HEK293 (cell line): ENCODE data around the gene TPM2.

Experiments used
- BCL11A ChIP-seq: fragments of 450-650 bp; formaldehyde crosslinking; IDR thresholded peaks from 2 replicates; pipeline ENCODE4 v1.5.1; 2016; ENCODE audit warnings: low read depth, missing biosample characterization, missing genetic modification characterization
- GLI4 ChIP-seq: fragments of 450-650 bp; formaldehyde crosslinking; IDR thresholded peaks from 2 replicates; pipeline ENCODE4 v1.5.1; 2016; ENCODE audit warnings: missing biosample characterization, missing genetic modification characterization
- KLF8 ChIP-seq: fragments of 450-650 bp; formaldehyde crosslinking; IDR thresholded peaks from 2 replicates; pipeline ENCODE4 v1.5.1; 2016; ENCODE audit warnings: missing biosample characterization, missing genetic modification characterization
- PATZ1 ChIP-seq: fragments of 450-650 bp; formaldehyde crosslinking; IDR thresholded peaks from 2 replicates; pipeline ENCODE4 v1.5.1; 2016; ENCODE audit warnings: missing biosample characterization, missing genetic modification characterization
- SCRT2 ChIP-seq: fragments of 450-650 bp; formaldehyde crosslinking; IDR thresholded peaks from 2 replicates; pipeline ENCODE4 v1.5.1; 2016; ENCODE audit warnings: missing biosample characterization, missing genetic modification characterization
- SP2 ChIP-seq: fragments of 450-650 bp; formaldehyde crosslinking; IDR thresholded peaks from 2 replicates; pipeline ENCODE4 v1.5.1; 2016; ENCODE audit warnings: missing biosample characterization, missing genetic modification characterization
- SP3 ChIP-seq: fragments of 450-650 bp; formaldehyde crosslinking; IDR thresholded peaks from 2 replicates; pipeline ENCODE4 v1.5.1; 2016; ENCODE audit warnings: missing biosample characterization, missing genetic modification characterization
- WT1 ChIP-seq: fragments of 450-650 bp; formaldehyde crosslinking; IDR thresholded peaks from 2 replicates; pipeline ENCODE4 v1.5.1; 2016; ENCODE audit warnings: missing biosample characterization, missing genetic modification characterization
- ZNF19 ChIP-seq: fragments of 450-650 bp; formaldehyde crosslinking; IDR thresholded peaks from 2 replicates; pipeline ENCODE4; 2016; ENCODE audit warnings: missing biosample characterization, missing genetic modification characterization, low read depth
- ZNF2 ChIP-seq: fragments of 450-650 bp; formaldehyde crosslinking; IDR thresholded peaks from 2 replicates; pipeline ENCODE4 v1.5.1; 2016; ENCODE audit warnings: missing biosample characterization, missing genetic modification characterization
- ZNF221 ChIP-seq: fragments of 450-650 bp; formaldehyde crosslinking; IDR thresholded peaks from 2 replicates; pipeline ENCODE4 v1.5.1; 2017; ENCODE audit warnings: missing biosample characterization, missing genetic modification characterization, borderline replicate concordance
- ZNF350 ChIP-seq: fragments of 450-650 bp; formaldehyde crosslinking; IDR thresholded peaks from 2 replicates; pipeline ENCODE4 v1.5.0; 2017; ENCODE audit warnings: missing biosample characterization, mild to moderate bottlenecking, missing genetic modification characterization
- ZNF513 ChIP-seq: fragments of 450-650 bp; IDR thresholded peaks from 2 replicates; pipeline ENCODE4 v1.5.1; 2018; ENCODE audit warnings: missing biosample characterization, missing genetic modification characterization
- ZNF571 ChIP-seq: fragments of 450-650 bp; formaldehyde crosslinking; IDR thresholded peaks from 2 replicates; pipeline ENCODE4 v1.5.0; 2017; ENCODE audit warnings: missing biosample characterization, missing genetic modification characterization
- ZNF629 ChIP-seq: fragments of 450-650 bp; formaldehyde crosslinking; IDR thresholded peaks from 2 replicates; pipeline ENCODE4 v1.5.1; 2017; ENCODE audit warnings: missing biosample characterization, missing genetic modification characterization
- ZNF701 ChIP-seq: fragments of 450-650 bp; formaldehyde crosslinking; IDR thresholded peaks from 2 replicates; pipeline ENCODE4 v1.5.1; 2016; ENCODE audit warnings: missing biosample characterization, missing genetic modification characterization
- ZNF707 ChIP-seq: fragments of 450-650 bp; formaldehyde crosslinking; IDR thresholded peaks from 2 replicates; pipeline ENCODE4 v1.5.1; 2016; ENCODE audit warnings: missing biosample characterization, missing genetic modification characterization
- ZNF747 ChIP-seq: fragments of 450-650 bp; formaldehyde crosslinking; IDR thresholded peaks from 2 replicates; pipeline ENCODE4 v1.5.1; 2016; ENCODE audit warnings: missing biosample characterization, missing genetic modification characterization
- ZNF791 ChIP-seq: fragments of 450-650 bp; formaldehyde crosslinking; IDR thresholded peaks from 2 replicates; pipeline ENCODE4 v1.5.1; 2016; ENCODE audit warnings: missing biosample characterization, missing genetic modification characterization
- ZNF843 ChIP-seq: fragments of 450-650 bp; formaldehyde crosslinking; IDR thresholded peaks from 2 replicates; pipeline ENCODE4 v1.5.1; 2016; ENCODE audit warnings: missing biosample characterization, missing genetic modification characterization
- ZSCAN16 ChIP-seq: fragments of 450-650 bp; formaldehyde crosslinking; IDR thresholded peaks from 2 replicates; pipeline ENCODE4 v1.5.1; 2016; ENCODE audit warnings: missing biosample characterization, missing genetic modification characterization
- TF ChIP-seq, protein P1 (sequence below): fragments of 450-650 bp; formaldehyde crosslinking; IDR thresholded peaks from 2 replicates; pipeline ENCODE4 v1.5.1; 2017; ENCODE audit warnings: missing biosample characterization, missing genetic modification characterization
- TF ChIP-seq, protein P2 (sequence below): fragments of 450-650 bp; formaldehyde crosslinking; IDR thresholded peaks from 2 replicates; pipeline ENCODE4 v1.5.1; 2017; ENCODE audit warnings: missing biosample characterization, mild to moderate bottlenecking, missing genetic modification characterization, moderate library complexity
- TF ChIP-seq, protein P3 (sequence below): fragments of 450-650 bp; formaldehyde crosslinking; IDR thresholded peaks from 2 replicates; pipeline ENCODE4 v1.5.1; 2016; ENCODE audit warnings: missing biosample characterization, missing genetic modification characterization

TPM2 gene

GRCh38 chr9:35664531-35665470 lies 24.9 kb downstream of the TPM2 start, which contains the start of gene ARHGEF39 (continued):
- TF ChIP-seq, protein P1, sequence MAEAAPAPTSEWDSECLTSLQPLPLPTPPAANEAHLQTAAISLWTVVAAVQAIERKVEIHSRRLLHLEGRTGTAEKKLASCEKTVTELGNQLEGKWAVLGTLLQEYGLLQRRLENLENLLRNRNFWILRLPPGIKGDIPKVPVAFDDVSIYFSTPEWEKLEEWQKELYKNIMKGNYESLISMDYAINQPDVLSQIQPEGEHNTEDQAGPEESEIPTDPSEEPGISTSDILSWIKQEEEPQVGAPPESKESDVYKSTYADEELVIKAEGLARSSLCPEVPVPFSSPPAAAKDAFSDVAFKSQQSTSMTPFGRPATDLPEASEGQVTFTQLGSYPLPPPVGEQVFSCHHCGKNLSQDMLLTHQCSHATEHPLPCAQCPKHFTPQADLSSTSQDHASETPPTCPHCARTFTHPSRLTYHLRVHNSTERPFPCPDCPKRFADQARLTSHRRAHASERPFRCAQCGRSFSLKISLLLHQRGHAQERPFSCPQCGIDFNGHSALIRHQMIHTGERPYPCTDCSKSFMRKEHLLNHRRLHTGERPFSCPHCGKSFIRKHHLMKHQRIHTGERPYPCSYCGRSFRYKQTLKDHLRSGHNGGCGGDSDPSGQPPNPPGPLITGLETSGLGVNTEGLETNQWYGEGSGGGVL = no peak
- TF ChIP-seq SP3 (tag by site-specific recombination) (peak; percentile 72), ZNF701 (tag by site-specific recombination) (no peak), ZNF707 (no peak), ZNF221 (tag by site-specific recombination) (no peak), ZNF629 (tag by site-specific recombination) (no peak), SCRT2 (tag by site-specific recombination) (no peak), ZNF350 (tag by site-specific recombination) (no peak), KLF8 (no peak), ZNF791 (no peak), PATZ1 (peak; percentile 63), ZNF843 (tag by site-specific recombination) (no peak), ZNF571 (tag by site-specific recombination) (no peak), ZNF513 (tag by site-specific recombination) (no peak), SP2 (tag by site-specific recombination) (peak; percentile 72), ZNF2 (peak; percentile 46; the same call in 1 of the 2 replicates), GLI4 (tag by site-specific recombination) (no peak), BCL11A (tag by site-specific recombination) (no peak), ZNF747 (tag by site-specific recombination) (no peak), WT1 (tag by site-specific recombination) (no peak), ZNF19 (tag by site-specific recombination) (no peak), ZSCAN16 (tag by site-specific recombination) (no peak)
- TF ChIP-seq, protein P2, sequence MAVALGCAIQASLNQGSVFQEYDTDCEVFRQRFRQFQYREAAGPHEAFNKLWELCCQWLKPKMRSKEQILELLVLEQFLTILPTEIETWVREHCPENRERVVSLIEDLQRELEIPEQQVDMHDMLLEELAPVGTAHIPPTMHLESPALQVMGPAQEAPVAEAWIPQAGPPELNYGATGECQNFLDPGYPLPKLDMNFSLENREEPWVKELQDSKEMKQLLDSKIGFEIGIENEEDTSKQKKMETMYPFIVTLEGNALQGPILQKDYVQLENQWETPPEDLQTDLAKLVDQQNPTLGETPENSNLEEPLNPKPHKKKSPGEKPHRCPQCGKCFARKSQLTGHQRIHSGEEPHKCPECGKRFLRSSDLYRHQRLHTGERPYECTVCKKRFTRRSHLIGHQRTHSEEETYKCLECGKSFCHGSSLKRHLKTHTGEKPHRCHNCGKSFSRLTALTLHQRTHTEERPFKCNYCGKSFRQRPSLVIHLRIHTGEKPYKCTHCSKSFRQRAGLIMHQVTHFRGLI = no peak; the same call in 1 of the 2 replicates
- TF ChIP-seq, protein P3, sequence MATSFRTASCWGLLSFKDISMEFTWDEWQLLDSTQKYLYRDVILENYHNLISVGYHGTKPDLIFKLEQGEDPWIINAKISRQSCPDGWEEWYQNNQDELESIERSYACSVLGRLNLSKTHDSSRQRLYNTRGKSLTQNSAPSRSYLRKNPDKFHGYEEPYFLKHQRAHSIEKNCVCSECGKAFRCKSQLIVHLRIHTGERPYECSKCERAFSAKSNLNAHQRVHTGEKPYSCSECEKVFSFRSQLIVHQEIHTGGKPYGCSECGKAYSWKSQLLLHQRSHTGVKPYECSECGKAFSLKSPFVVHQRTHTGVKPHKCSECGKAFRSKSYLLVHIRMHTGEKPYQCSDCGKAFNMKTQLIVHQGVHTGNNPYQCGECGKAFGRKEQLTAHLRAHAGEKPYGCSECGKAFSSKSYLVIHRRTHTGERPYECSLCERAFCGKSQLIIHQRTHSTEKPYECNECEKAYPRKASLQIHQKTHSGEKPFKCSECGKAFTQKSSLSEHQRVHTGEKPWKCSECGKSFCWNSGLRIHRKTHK (tag by site-specific recombination) = no peak
